ENCODE measurements around the gene DPP6.
"Not testable (repeated sequence)": the region's sequence is repeated elsewhere in the genome, so short reads cannot be mapped to it uniquely, and the experiment has no call there.

DPP6 gene

GRCh38 chr7:154148791-154149516, 96.8 kb downstream of the DPP6 start:
- not testable (repeated sequence) for DNase-seq (ENCODE audit: low spot score)

DNA sequence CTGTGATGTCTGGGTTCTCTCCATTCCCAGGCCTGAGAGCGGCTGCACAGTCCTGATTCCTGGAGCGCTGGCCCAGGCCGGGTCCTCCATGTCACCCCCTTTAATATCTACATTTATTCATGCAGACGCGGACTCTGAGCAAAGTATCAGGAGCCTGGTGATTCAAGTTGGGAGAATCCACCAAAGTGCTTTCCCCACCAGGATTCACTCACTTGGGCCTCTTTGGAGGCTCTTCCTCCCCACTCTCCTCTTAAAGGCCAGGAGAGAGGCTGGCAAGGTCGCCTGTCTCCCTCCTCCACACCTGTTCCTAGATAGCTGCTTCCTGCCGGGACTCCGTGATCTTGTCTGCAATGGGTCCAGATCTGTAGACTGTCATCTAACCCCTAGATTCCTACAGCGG, 98.5 kb downstream of the DPP6 start:
- not testable (repeated sequence) for DNase-seq (ENCODE audit: low spot score)

DNA sequence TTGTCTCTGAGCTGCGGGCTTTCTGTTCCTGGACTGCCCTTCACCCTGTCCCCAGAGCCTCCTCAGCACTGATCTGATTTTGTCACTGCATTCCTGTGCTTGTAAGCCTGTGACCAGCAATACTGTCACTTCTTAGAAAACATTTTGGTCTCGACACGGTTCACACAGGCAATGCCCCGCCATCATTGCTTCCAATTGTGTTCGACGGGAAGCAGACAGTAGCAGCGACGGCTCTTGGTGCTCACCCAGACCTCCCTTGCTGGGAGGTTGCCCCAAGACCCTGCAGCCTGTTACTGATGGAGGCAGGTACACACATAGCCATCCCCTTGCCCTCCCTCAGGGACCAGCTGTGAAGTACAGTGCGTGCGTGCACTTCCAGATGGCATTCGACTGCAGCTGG, 99.1 kb downstream of the DPP6 start:
- DNase-seq (ENCODE audit: low spot score) = not testable (repeated sequence)

DNA sequence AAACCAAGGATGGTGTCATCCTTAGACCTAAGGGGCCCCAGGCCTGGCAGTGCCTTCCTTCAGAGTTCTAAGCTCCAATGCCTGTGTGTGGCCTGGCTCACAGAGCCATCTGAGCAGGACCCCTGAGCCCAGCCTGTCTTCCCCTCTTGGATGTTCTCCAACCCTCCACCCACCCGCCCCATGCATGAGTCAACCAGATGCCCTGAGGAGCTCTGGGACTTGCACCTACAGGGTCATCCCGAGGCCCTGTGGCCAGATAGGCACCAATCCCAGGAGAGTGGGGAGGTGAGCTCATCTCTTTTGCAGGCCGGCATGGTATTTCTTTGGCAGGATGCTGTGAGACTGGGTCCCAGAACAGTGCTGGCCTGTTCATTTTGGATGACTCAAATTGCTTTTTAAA, 103.7 kb downstream of the DPP6 start:
- DNase-seq (ENCODE audit: low spot score) = not testable (repeated sequence)

DNA sequence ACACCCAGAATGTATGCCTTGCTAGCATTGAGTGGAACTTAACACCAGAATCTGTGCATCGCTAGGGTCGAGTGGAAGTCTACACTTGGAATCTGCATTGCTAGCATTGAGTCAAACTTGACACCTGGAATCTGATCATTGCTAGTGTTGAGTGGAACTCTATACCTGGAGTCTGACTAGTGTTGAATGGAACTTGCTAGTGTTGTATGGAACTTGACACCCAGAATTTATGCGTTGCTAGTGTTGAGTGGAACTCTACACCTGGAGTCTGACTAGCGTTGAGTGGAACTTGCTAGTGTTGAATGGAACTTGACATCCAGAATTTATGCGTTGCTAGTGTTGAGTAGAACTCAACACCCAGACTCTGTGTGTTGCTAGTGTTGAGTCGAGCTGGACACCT, 110.7 kb downstream of the DPP6 start:
- not testable (repeated sequence) for DNase-seq (ENCODE audit: low spot score)

- DNase-seq (ENCODE audit: low spot score) = not testable (repeated sequence)
These were observed 111.4 kb downstream of the DPP6 start for GRCh38 chr7:154163642-154164041.

DNA sequence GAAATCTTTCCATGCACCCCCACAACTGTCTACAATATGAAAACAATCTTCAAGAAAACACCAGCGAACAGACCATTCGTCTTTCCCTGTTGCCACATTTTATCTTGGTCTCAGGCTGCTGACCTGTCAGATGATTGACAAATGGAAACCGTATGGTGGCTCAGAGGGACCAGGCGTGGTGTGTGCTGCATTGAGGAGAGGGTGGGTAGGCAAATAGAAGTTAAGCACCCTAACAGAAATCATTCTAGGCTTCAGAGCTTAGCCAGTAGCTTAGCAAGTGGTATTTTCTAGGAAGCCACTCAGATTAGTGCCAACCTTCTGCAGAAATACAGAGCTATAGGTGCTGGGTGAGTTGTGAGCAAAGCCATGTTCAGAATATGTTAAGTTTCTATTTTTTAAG, 114.9 kb downstream of the DPP6 start:
- no peak for DNase-seq (ENCODE audit: low spot score)

GRCh38 chr7:154167807-154168206, 115.6 kb downstream of the DPP6 start:
- no peak for DNase-seq (ENCODE audit: low spot score)

DNA sequence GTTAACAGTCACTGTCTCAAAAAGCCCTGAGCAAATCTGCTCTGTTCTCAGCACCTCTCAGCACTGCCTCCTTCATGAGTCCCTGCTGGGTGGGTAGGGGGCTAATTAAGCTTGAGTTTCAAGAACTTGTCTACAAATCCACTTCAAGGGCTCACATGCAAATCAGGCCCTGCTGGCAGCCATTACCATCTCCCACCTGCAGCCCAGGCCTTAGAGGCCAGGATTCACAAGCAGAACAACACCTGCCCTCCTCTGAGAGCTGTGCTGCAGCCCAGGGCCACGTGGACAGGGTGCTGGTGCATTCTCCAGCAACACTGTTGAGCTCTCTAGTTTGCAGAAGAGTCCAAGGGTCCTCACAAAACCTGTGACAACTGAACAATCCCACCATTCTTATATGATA, 119.2 kb downstream of the DPP6 start:
- no peak for DNase-seq (ENCODE audit: low spot score)

- no peak for DNase-seq (ENCODE audit: low spot score)
These were observed 120.0 kb downstream of the DPP6 start for GRCh38 chr7:154172236-154172635.

DNA sequence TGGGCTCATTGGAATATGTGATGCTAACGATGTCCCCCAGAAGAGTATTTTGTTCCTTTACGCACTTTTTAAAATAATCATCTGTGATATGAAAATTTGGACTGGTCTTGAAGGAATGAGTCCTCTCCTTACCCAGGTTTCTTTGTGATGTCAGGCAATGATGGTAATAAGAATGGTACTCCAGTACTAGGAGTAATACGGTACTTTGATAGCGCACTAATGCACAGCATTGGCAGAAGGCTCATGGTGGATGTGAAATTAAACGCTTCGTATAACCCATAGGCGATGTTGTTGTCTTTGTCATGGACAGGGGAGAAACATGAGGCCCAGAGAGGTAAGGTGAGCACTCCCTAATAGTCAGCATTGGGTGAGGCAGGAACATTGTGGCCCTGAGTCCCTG, 125.4 kb downstream of the DPP6 start:
- DNase-seq (ENCODE audit: low spot score) = no peak

DNA sequence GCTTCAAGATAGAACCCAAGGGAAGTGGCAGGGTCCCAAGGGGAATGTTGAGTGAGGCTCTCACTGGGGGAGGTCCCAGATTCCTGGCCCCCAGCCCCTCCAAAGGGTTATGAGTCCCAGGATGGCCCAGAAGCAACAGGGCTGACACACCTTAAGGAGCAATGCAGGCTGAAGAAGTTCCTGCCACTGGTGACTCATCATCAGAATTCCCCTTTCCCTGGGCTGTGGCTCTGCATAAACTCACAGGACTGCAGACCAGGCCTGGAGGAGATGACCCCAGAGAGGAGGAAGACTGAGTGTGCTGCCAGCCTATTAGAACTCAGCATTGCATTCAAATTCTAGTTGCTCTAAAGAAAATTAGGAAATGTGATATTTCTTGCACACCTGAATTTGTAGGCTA, 126.7 kb downstream of the DPP6 start:
- no peak for DNase-seq (ENCODE audit: low spot score)

DNA sequence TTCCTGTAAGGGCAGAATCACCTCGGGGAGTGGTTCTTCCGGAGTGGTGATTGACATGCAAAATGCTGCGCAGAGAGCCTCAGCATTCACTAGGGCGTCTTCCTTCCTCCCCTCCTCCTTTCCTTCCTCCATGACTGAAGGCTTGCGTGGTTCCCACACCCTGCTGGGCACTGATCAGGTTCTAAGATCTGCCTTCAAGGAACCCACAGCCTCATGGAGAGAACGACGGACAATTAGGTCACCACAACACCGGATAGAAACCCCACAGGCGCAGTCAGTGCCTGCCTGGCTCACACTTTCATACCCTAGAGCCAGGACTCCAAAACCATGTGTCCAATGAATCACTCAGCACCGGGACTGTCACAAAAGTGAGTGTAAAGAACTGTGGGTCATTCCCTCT, 131.3 kb downstream of the DPP6 start:
- DNase-seq (ENCODE audit: low spot score) = no peak

DNA sequence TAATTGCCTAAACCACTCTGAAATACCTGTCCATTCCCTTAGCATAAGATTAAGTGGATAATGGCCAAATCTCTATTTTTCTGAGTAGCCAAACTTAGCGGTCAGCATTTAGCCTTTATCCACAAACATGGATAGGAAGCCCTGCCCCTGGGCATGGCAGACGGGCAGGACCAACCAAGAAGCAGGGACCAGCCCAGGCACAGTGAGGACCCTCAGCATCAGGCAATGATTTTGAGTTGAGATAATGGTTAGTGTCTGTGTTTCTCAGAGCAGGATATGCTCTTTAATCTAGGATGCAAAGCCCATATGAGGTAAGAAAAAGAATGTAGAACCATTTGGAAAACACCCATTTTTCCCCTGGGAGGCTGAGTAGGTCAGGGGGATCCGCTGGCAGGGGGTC, 131.7 kb downstream of the DPP6 start:
- no peak for DNase-seq (ENCODE audit: low spot score)

GRCh38 chr7:154186811-154187210, 134.6 kb downstream of the DPP6 start:
- DNase-seq (ENCODE audit: low spot score) = no peak

DNA sequence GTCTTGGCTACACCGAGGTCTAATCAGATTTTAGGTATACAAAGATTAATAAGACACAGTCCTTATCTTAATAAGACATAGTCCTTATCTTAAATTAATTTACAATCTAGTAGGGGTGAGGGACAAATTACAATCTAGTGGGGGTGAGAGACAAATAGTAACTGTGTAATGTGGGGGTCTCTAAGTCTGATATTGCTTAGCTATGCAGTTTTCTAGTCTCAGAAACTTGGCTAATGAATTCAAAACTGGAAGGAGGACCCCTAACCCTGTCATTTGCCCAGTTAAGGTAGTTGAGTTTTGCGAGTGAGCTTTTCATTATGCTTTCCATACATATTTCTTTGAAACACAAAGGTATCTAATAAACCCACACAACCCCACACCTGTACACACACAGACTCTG, 136.1 kb downstream of the DPP6 start:
- no peak for DNase-seq (ENCODE audit: low spot score)

DNA sequence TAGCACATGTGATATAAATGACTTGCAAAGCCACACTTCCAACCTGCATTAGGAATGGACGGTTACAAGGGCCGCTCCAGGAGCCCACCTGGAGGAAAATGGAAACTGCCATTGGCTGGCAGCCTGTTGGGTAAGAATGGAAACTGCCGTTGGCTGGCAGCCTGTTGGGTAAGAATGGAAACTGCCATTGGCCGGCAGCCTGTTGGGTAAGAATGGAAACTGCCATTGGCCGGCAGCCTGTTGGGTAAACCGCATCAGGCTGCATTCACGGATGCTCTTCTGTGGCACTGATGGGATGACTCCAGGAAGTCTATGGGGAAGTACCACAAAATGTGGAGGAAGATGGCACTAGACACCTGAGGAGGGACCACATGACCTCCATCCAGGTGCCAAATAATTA, 143.1 kb downstream of the DPP6 start:
- DNase-seq (ENCODE audit: low spot score) = no peak

DNA sequence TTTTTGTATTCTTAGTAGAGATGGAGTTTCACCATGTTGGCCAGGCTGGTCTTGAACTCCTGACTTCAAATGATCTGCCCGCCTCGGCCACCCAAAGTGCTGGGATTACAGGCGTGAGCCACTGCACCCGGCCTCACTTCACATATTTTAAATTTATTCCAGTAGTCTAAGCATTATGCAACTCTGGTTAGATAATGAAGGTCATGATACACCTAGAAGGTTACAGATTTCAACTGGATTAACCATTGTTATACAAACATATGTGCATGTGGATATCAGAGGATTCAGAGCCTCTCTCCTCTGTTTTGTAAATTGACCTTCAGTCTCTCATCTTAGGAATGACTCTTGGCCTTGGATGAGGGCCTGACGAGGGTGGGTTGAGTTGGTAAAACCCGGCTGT, 146.3 kb downstream of the DPP6 start:
- no peak for DNase-seq (ENCODE audit: low spot score)

- no peak for DNase-seq (ENCODE audit: low spot score)
These were observed 148.0 kb downstream of the DPP6 start for GRCh38 chr7:154200241-154200640.

DNA sequence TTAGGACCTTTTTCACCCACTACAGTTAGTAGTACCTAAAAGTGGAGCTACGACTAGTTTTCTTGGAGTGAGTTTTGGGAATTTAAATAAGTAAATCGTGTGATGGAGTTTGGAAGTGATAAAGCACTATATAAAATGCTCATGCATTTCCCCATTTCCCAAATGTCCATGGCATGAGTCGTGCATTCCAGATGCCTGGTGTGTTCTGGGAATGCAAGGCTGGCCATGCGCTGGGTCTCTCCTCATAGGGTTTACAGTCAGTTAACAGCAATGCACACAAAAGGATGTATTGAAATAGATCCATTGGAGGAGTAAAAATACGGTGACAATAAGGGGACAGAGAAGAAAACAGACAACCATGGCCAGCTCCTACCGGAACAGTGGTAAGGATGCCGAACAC, 149.8 kb downstream of the DPP6 start:
- DNase-seq (ENCODE audit: low spot score) = no peak

GRCh38 chr7:154204046-154204445, 151.8 kb downstream of the DPP6 start:
- DNase-seq (ENCODE audit: low spot score) = no peak

DNA sequence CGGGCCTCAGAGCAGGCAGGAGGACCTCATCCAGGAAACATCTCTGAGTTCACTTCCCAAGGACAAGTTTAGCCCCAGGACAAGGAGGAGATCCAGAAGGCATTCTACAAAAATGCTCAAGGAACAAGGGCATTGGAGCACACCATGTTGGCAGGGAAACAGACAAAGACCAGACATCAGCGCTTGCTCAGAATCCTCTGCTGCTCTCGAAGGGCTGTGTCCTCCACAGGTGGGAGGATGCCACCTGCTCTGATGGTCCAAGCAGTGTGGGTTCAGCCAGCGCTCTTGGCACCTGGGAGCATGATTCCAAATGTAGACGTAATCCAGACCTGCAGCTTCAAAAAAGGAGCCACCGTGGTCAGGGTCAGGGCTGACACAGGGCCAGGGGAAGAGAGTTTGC, 160.7 kb downstream of the DPP6 start:
- no peak for DNase-seq (ENCODE audit: low spot score)

- no peak for DNase-seq (ENCODE audit: low spot score)
These were observed 165.6 kb downstream of the DPP6 start for GRCh38 chr7:154217688-154218340.

GRCh38 chr7:154231732-154232131, 179.5 kb downstream of the DPP6 start:
- no peak for DNase-seq (ENCODE audit: low spot score)

Data from AG08395 (cell line).